ENCODE results near the gene RNU6-1.

DNA sequence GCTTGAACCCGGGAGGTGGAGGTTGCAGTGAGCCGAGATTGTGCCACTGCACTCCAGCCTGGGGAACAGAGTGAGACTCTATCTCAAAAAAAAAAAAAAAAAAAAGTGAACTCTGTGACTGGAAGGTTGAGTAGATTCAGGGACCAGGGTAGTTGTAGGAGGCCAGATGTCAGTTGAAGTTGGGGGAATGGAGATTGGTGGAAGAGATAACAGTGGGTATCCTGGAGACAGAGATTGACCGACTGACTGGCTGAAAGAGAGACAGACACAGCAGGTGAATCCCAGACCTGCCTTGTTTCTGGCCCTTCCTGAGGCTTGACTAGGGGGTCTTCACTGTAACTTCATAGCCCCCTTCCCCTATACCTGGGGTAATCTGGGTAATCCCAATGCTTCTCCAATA lies 22.1 kb upstream of the RNU6-1 start:
- TF ChIP-seq, protein P1, sequence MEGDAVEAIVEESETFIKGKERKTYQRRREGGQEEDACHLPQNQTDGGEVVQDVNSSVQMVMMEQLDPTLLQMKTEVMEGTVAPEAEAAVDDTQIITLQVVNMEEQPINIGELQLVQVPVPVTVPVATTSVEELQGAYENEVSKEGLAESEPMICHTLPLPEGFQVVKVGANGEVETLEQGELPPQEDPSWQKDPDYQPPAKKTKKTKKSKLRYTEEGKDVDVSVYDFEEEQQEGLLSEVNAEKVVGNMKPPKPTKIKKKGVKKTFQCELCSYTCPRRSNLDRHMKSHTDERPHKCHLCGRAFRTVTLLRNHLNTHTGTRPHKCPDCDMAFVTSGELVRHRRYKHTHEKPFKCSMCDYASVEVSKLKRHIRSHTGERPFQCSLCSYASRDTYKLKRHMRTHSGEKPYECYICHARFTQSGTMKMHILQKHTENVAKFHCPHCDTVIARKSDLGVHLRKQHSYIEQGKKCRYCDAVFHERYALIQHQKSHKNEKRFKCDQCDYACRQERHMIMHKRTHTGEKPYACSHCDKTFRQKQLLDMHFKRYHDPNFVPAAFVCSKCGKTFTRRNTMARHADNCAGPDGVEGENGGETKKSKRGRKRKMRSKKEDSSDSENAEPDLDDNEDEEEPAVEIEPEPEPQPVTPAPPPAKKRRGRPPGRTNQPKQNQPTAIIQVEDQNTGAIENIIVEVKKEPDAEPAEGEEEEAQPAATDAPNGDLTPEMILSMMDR (IDR thresholded peaks at IDR 0.05): no peak
- TF ChIP-seq POLR2A (IDR thresholded peaks at IDR 0.05): no peak
